H1 (cell line): ENCODE measurements around the gene UHRF1. TPM values are rescaled to one million over a fixed set of nuclear protein-coding genes. Genes with fewer than 3 reads are reported as not detected.

Experiments used
- CHD7 ChIP-seq: fragments of 300-600 bp; sonication (generic); IDR thresholded peaks from 2 replicates; pipeline ENCODE4 v1.7.1; 2012; ENCODE audit warnings: low read length, moderate library complexity, mild to moderate bottlenecking, inconsistent platforms; ENCODE audit not compliant: insufficient replicate concordance
- polyA plus RNA-seq, 7 experiments: library from polyadenylated mRNA; depleted of rRNA in 3 of 7; stranded (reverse) in 5 of 7; unstranded in 2 of 7; fragments of >200 nt in 5 of 7; fragments of 200-250 nt in 2 of 7; gene quantifications; 1 replicate in 5 of 7; 2 replicates in 1 of 7; 4 replicates in 1 of 7; pipeline versions ENCODE4 v1.2.1 to v1.2.3, GENCODE V29; 2011 to 2013; ENCODE audit warnings: missing spikeins in 2 of 7, mixed read lengths in 2 of 7
- total RNA-seq: library from RNA; stranded (reverse); fragmentation: NEBNext Ultra II Directional; extraction: Animal tissue kit (Norgen Biotek cat#: 25700); gene quantifications from 2 replicates; pipeline ENCODE4 v1.2.1, GENCODE V29; 2021

The UHRF1 gene
- total and polyA plus RNA-seq, 2 of the 8 experiments (the other 6 are each of a cell fraction or from before 2014, with no cell fraction given) = 14.7 to 65.8 TPM

GRCh38 chr19:4935444-4935843 is 26.1 kb downstream of the UHRF1 start (continued):
- TF ChIP-seq CHD7 = no peak
